GM10248 (cell line): Measurements from ENCODE around the gene METTL6.

Experiments
- CTCF ChIA-PET: fragments of 300-600 bp; sonication (Branson Sonifier 250); formaldehyde crosslinking; extraction: SDS; loops from one replicate; lab custom pipeline; 2021; ENCODE audit warnings: antibody characterized with exemption; lab: Yijun Ruan, JAX
- POLR2A ChIA-PET: fragments of 350-650 bp; sonication (Branson Sonifier 250); formaldehyde crosslinking; extraction: SDS; loops from one replicate; lab custom pipeline; 2020; ENCODE audit warnings: antibody characterized with exemption; lab: Yijun Ruan, JAX
- DNase-seq: peaks from one replicate; pipeline ENCODE4 v3.0.0; 2012; ENCODE audit errors: extremely low spot score
- CTCF ChIP-seq: IDR thresholded peaks from 2 replicates; pipeline ENCODE4 v1.5.1; 2012; ENCODE audit warnings: mild to moderate bottlenecking, low read depth; ENCODE audit errors: extremely low read depth, missing control alignments, control extremely low read depth

The METTL6 gene, protein sequence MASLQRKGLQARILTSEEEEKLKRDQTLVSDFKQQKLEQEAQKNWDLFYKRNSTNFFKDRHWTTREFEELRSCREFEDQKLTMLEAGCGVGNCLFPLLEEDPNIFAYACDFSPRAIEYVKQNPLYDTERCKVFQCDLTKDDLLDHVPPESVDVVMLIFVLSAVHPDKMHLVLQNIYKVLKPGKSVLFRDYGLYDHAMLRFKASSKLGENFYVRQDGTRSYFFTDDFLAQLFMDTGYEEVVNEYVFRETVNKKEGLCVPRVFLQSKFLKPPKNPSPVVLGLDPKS

DNA sequence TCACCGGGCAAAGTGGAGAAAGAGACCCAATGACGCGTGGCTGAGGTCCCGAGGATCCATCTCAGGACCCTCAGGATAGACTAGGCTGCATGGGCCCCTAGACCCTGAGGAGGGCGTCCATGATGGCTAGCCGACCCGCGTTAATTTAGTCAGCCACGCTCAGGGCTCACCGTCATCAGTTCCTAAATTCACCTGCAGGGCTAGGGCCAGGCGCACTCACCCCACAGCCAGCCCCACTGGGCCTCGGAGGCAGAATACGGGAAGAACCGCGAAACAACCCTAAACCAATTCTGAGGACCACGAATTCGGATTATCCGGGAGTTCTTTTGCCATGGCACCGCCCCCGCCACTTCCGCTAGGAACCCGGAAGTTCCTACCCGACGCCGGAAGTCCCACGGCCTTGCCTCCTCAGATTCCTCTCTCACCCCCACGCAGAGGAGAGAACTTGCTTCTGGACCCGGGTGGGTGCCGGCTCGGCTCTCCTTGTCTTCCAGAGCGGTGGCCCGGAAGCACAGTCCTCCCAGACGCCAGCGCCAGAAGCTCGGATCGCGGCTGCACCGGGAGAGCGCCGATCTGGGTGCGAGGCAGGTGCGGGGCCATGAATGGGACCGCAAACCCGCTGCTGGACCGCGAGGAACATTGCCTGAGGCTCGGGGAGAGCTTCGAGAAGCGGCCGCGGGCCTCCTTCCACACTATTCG lies at the start of gene METTL6, which contains the start of gene EAF1:
Gene METTL6, minus strand, starts transcription at position 363 of the 699 bp plus-strand sequence. CDS start 1,033 bp downstream, outside the sequence.
Gene EAF1, plus strand, starts transcription at position 417 of the 699 bp plus-strand sequence. Its CDS starts 182 bp downstream, at position 599.
- TF ChIP-seq CTCF: no peak
- CTCF ChIA-PET: interaction anchor here (1.0 to 2.6 kb wide), 2 partner anchors 22 to 130 kb away, joined by 3 to 7 read pairs; no protein-coding TSS in a partner anchor
- DNase-seq: peak; percentile 92
- POLR2A ChIA-PET: no interaction called here

DNA sequence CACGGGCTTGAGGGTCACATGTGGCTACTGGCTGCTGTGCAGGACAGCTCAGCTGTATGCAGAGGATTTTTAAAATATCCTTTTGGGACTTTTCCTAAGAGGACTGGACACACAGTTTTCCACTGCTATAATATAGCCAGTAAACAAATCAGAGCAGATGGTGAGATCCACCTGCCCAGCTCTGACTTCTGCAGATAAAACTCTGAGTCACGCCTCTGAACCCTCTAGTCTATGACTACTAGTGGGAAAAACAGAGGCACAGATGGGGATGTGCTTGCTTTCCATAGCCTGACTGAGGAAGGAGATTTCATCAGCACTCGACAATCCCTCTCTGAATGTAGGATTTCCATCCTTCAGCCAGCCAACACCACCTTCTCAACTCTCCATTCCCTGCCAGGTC lies 49.0 kb upstream of the METTL6 start:
- POLR2A ChIA-PET: no interaction called here
- CTCF ChIA-PET: no interaction called here
- TF ChIP-seq CTCF: no peak
- no peak for DNase-seq

DNA sequence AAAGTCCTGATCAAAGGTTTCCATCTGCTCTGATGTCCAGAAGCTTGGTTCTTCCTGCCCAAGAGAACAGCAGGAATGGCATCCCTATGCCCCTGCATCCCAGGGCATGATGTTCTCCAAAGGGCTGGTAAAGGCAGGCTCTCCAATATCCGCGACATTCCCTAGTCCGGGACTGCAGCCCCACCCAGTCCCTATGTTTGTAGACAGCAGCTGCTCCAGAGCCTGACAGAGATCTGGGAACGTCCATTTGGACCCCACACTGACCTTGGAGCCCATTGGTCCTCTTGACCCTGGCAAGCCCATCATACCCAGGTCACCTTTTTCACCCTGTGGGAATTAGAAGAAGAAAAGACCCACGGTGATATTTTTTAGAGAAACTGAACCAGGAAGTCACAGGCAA lies 47.8 kb upstream of the METTL6 start:
- no peak for DNase-seq
- no peak for TF ChIP-seq CTCF
- CTCF ChIA-PET: no interaction called here
- POLR2A ChIA-PET: no interaction called here

- no peak for TF ChIP-seq CTCF
- POLR2A ChIA-PET: interaction anchor here (0.6 kb wide), 2 partner anchors 130 to 592 kb away, joined by 3 to 4 read pairs; partner anchors contain the start of gene BTD
- no peak for DNase-seq
- CTCF ChIA-PET: interaction anchor here (0.9 to 2.1 kb wide), 2 partner anchors 11 to 24 kb away, joined by 3 to 5 read pairs; no protein-coding TSS in a partner anchor
Measured at GRCh38 chr3:15471861-15472260, 44.5 kb upstream of the METTL6 start.

GRCh38 chr3:15470849-15471248 lies 43.5 kb upstream of the METTL6 start:
- no peak for DNase-seq
- ChIA-PET POLR2A (no interaction called here), CTCF (interaction anchor here (1.1 to 2.1 kb wide), 2 partner anchors 10 to 38 kb away, joined by 3 to 5 read pairs; no protein-coding TSS in a partner anchor)
- no peak for TF ChIP-seq CTCF

- POLR2A ChIA-PET: no interaction called here
- no peak for DNase-seq
- no peak for TF ChIP-seq CTCF
- CTCF ChIA-PET: interaction anchor here (1.1 to 2.0 kb wide), 2 partner anchors 10 to 202 kb away, joined by 3 to 5 read pairs; no protein-coding TSS in a partner anchor
Measured at GRCh38 chr3:15470261-15470660, 42.9 kb upstream of the METTL6 start.
